OCI-M2 (cell line): ENCODE measurements around the gene ORM2.

Experiments
- DNase-seq: peaks from one replicate; lab custom pipeline; 2025; ENCODE audit not compliant: unreplicated experiment; lab: John Stamatoyannopoulos, UW

The ORM2 gene

DNA sequence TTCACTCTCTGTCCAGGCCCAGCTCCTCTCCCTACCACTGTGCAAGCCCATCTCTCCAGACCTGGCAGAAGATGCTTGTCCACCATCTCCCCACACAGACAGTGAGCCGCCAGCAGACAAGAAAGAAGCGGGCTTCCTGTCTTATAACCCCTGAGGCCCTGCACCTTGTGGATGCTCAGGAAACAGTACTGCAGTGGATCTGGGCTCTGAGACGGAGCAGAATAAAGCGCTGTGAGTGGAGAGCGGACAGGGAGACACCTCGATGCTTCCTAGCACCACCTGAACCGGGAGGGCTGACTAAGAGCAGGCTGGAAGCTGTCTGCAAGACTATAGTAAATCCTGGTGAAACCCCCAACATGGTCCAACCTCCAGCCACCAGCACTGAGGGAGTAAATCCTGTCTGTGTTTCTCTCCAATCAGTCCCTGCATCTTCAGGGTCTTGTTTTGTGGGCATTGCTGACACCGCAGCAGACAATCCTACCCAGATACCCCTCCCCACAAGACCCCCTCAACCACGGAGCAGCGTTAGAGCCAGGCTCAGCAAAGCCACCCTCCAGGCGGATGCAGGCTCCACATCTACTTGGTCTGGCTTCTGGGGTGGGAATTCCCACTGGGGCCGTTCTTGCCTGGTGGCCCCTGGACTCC lies 18.7 kb downstream of the ORM2 start:
- no peak for DNase-seq

DNA sequence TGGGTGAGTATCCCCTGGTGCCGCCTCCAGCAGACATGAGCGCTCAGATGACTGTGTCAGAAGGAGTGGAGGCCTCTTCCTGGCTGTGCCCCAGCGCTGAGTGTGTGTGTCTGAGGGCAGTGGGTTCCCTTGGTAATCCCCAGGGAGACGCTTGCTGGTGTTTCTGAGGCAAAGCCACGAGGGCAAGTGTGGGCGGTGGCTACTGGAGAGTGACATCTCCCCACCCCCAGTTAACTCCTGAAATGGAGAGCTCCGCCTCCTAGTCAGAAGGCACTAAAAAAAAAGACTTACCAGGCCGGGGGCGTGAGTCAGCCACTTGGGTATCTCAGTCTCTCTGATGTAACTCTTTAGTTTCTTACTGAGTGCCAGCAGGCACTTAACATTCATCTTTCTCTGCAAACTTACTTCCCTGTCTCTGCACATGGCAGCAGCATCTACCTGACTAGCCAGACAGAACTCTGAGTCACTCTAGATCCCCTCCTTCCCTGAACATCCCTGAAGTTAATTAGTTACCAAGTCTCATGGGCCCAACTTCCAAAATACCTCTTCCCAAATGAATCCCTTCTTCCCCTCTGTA lies 19.3 kb downstream of the ORM2 start:
- DNase-seq = no peak

DNA sequence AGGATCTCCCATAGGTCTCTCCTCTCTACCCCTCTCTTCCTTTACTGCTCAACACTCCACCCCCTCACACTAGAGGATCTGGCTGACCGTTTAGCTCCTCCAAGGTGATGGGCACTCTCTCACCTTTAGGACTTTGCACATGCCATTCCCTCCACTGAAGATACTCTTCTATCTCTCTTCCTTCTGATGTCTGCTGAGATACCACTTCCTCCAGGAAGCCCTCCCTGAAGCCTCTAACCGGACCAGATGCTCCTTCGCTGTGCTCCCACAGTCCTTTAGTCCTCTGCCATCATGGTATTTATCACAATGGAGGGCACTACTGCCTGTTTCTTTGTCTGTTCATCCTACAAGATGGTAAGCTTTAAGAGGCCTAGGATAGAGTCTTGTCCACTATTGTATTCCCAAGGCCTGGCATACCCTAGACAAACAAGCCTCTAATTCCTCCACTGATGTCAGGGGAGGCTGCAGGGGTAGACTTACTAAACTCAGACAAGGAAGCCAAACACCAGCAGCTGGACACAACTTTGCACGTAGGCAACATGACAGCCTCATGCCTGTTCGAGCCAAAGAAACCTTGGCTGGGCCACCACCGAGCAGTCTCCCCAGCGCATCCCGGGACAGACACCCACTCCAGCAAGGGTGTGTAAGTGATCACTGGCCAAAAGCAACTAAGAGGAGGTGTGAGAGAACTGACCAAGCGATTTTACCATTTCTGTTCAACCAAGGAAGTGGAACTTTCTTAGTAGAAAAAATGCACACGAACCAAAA lies 20.2 kb downstream of the ORM2 start:
- no peak for DNase-seq

DNA sequence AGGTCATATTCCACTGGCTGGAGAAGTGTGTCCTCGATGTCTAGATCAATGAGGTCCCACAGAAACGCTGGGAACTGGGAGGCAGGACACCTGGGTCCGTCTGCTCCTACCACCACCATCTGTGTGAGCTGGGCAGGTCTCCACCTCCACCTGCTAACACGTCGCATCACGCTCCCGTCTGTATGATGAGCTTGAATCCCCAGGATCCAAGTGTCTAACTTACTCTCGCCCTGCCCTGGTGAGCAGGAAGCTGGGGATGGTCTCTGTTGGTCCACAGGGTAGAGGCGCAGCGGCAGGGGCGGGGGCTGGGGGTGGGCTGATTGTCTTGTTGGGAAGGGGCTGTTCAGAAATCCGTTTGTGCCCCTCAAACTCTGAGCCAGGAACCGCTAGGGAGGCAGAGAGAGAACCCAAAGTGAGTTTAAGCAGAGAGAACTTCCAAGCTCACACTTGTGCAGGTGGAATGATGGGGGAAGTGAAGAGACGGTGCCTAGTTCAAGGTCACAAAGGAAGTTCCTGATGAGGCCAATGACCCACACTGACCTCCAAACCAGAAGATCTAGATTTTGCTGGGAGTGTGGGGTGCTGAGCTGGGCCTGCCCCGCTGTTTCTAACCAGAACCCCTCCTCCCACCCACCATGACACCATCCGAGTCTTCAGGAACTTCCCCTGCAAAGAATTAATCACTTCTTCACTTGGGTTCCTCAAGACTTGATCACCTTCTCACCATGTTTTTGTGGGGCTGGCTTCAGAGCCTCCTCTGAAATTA lies 21.1 kb downstream of the ORM2 start:
- no peak for DNase-seq

DNA sequence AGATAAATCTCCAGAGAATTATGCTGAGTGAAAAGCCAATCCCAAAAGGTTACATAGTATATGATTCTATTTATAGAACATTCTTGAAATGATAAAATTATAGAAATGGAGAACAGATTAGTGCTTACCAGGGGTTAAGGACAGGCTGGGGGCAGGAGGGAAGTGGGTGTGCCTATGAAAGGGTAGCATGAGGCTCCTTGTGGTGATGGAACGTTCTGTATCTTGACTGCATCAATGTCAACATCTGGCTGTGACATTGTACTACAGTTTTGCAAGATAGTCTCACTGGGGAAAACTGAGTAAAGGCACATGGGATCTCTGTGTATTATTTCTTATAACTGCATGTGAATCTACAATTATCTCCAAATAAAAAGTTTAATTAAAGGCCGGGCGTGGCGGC lies 22.3 kb downstream of the ORM2 start:
- DNase-seq = no peak

DNA sequence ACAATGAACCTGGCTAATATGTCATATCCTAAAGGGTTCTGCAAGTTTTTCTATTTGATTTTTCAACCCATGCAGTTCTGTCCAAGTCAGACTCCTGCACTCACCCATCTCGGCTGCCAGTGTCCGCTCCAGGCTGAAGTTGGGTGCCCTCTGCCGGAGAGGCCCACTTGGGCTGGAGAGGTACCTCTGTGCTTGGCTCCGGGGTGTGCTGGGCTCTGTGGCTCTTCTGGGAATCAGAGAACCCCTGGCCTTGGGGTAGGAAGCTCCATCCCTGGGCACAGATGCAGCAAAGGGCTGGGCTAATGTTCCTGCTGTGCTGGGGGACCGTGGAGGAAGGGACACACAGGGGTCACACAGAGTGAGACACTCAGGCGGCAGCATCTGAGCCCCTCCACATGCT lies 26.2 kb downstream of the ORM2 start:
- DNase-seq = no peak

DNA sequence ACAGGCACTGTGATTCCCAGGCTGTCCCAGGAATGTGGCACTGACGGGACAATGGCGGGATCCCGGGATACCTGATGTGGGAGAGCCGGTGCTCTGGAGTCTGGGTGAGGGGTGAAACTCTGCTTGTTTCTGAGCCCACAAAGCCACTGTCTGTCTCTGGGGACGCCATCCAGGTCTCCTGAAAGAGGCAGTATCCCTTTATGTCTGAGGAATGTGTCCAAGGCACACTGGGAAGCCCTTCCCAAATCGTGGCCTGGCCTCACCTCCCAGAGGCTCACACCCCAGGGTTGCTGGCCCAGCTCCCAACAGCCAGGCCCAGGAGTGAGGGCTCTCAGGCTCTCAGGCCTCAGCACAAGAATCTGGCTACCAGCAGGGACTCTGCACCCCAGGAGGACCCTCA lies 27.1 kb downstream of the ORM2 start:
- DNase-seq = no peak

DNA sequence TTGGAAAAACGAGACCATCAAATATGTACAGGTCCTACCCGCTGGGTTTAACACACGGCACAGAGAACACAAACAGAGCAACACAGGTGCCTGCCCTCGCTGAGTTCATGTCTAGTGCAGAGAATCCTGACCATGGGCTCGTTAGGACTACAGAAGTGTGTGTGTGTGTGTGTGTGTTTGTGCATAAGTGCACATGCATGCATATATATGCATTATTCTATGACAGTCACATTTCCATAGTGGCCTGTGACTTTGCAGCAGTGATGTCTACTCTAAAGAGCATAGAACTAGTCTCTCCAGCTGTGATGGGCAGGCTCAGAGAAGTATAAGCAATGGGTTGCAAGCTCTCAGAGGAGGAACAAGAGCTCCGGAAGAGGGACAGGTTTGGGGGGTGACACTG lies 27.7 kb downstream of the ORM2 start:
- DNase-seq = no peak

DNA sequence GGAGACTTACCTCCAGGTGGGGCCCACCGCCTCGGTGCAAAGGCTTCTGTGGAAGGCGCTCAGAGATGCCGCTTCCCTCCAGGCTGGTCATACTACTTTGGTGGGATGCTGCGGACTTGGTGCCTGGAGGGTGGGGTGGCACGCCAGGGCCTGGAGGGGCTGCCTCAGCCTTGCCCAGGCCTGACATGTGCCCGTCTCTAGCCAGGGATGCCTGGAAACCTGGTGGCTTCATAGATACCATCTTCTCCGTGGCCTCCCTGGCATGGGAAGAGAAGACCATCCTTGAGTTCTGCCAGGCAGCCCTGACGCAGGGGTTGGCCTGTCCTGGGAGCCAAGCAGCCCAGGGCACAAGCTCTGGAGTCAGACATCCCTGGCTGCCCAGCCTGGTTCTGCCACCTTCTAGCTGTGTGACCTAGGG lies 28.3 kb downstream of the ORM2 start:
- no peak for DNase-seq

DNA sequence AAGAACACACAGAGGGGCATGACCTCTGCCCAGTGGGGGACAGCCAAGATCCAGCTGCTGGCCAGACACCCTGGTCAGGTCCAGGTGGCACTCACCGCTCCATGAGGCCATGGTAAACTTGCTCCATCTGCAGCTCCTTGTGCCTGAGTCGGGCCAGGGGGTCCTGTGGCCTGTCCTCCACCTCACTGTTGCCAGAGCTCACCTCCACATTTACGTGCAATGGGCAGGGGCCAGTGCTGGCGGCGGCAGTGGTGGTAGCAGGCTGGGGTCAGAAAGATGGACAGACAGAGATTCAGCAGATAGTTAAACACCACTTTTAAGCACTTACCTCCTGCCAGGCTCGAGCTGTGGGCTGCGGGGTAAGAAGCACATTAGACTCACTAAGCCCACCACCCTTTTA lies 30.1 kb downstream of the ORM2 start:
- no peak for DNase-seq

DNA sequence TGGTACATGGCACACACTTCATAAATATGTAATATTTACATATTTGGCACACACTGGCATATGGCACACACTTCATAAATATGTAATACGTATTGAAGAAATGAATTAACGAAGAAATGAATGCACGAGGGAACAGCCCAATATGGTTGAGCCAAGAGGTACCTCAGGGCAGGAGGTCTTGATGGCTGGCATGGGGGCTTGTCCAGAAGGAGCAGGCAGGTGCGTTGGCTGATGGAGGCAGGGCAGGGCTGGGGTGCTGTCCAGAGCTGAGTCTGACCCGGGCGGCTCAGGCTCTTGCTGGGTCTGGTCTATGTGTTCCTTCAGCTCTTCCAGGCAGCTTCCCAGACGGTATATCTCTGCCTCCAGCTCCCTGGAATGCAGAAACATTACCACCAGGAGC lies 31.9 kb downstream of the ORM2 start:
- DNase-seq = no peak

DNA sequence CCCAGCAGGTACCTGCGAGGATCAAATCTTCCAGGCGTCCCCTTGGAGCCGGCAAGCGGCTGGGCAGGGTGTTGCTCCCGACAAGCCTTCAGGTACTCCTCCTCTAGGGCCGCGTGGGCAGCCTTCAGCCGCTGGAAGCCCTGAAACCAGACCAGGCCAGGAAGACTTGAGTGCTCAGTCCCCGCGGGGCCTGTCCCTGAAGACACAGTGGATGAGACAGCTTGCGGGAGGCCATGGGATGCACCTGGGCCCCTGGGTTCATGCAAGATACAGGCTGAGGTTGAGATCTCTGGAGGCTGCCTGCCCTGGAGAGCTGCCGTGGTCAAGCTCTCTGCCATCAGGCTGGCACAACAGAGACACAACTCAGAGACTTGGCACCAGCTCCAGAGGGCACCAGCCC lies 32.7 kb downstream of the ORM2 start:
- DNase-seq = no peak

DNA sequence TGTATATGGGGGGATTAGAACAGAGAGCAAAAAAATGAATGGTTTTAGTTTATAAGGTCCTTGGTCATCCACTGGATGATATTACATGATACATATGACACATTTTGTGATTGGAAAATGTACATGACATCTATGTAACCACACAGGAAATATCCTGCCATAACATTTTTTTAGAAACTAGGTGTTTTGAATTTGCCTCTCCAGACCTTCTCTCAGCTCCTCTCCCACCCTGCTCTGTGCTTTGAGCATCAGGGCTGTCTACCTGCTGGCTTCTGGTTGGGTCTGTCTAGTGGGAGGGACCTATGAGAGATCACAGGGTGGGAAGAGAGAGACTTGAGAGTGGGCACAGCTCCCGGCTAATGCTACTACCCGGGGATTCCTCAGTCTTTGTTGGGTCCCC lies 33.8 kb downstream of the ORM2 start:
- no peak for DNase-seq

DNA sequence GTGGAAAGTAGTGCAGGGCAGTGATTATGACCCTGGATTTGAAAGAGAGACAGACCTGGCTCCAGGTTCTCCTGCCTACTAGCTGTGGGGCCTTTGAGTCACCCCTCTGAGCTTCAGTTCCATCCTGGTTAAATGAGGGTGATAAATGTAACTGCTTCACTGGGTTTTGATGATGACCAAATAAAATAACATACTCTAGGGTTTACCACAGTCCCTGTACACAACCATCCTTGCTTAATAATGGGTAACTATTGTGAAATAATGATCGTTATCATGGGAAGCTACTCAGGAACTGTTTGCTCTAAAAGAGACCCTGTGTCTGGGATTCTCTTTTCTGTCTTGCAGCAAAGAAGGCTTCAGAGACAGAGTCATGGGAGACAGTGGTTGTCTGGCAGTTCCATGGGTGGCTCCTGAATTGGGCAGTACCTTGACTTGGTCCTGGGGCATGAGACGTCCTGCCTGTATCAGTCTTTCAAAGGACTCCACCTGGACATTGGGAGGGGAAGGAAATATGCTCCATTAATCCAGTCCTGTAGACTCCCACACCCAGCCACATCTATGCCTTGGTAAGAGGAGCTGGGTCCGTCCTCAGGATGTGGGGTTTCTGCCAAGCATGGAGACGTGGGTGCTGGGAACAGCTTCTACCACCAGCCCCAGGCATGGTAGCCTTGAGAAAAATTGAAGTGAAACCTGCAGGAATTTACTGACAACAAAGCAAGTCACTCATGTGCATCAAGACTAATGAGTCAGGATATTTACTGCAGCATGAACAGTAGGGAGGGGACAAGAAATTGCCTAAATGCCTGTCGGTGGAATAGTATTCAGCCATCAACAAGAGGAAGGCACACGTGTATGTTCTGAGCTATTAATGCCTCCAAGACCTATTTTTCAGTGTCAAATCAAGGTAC lies 34.7 kb downstream of the ORM2 start:
- DNase-seq = no peak

DNA sequence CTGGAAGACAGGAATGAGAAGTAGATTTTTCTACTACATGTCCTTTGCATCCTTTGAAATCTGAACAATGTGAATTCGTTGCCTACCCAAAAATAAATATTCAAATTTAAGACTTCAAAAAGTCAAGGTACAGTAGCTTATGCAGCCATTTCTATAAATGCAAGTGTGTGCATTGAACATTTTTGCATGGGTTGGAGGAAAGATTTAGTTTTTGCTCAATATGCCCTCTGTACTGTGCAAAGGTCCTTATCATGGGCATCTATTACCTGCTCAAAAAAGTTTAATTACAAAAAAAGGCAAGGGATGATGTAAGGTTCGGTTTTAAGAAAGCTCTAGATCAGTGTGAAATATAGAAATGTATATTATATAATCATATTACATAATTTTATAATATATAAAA lies 35.5 kb downstream of the ORM2 start:
- no peak for DNase-seq

DNA sequence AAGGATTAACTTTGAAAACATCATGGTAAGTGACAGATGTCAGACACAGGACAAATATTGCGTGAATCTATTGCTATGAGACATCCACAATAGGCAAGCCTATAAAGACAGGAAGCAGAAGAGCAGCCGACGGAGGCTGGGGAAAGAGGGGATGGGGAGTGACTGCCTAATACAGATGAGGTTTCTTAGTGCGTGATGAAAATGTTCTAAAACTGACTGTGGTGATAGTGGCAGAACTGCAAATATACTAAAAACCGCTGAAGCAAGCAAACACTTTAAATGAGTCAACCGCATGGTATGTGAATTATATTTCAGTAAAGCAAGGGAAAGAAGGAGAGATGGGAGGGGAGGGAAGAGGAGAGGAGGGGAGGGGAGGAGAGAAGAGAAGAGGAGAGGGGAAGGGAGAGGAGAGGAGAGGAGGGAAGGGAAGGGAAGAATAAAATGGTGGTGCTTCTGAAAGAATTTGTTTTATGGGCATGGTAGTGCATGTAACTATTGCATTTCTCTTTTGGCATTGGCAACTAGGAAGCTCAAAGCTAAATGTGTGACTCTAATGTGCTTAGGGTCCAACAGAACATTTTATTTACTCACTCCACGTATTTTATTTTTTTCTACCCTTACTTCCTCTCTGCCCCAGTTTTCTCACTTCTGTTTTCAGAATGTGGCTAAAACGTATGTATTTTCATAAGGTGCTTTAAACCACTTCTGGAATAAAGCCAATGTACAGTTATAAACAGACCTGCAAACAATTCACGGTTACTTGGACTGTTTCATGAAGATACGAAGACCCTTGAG lies 36.9 kb downstream of the ORM2 start:
- DNase-seq = no peak

DNA sequence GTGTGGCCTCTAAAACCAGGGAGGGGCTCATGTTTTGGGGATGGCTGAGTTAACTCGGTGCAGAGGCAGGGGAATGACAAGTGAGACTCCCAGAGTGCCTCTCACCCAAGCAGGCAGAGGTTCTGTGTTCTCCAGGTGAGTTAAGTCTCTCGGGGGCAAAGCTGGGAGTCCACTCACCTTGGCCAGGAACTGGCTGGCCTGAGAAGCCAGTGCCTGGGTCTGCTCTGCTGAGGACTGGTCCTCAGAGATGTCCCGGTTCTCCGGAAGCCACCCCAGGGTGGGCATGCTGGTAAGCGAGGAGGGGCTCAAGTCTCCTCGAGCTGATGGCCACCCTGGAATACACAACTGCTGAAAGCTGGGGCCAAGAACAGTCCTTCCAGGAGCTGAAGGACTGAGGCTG lies 37.7 kb downstream of the ORM2 start:
- no peak for DNase-seq

DNA sequence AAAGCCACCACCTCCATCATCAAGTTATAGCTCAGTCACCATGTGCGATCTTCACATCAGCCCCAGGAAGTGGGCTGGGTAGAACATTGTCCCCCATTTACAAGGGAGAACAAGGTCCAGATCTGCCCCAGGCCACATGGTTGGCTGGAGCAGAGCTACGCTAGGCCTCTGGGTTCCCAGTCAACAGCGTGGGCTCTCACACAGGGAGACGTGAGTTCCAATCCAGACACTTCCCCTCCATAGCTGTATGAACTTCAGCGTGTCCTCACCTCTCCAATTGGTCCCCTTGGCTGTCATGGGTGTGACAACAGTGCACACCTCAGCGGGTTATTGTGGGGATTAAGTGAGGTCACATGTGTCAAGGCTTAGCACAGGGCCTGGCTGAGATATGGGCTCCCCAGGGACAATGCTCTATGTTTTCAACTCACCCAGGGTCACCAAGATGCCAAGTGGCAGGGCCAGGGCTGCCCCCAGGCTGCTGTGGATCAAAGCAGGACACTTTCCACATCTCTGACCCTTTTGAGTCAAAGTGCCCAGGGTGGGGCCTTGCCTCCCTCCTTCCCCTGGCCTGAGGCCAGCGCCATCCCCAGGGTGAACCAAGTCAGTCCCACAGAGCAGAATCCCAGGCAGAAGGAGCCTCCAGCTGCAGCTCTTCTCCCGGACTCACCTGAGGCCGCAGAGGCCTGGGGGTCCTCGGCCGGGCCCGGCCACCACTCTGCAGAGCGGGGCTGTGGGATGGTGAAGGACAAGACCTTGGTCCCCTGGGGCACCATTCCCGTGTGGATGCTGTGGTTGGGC lies 38.3 kb downstream of the ORM2 start:
- no peak for DNase-seq
